GM23248 (cell line): Measurements from ENCODE around the gene PRCP.

Experiments used
- EZH2 ChIP-seq: fragments of 200-600 bp; sonication (generic); IDR thresholded peaks from 2 replicates; pipeline ENCODE4 v1.6.1; 2018; ENCODE audit warnings: antibody characterized with exemption, mild to moderate bottlenecking; ENCODE audit not compliant: insufficient read depth, poor library complexity, severe bottlenecking
- EZH2phosphoT487 ChIP-seq: fragments of 200-600 bp; sonication (generic); IDR thresholded peaks from 2 replicates; pipeline ENCODE4 v1.6.1; 2018; ENCODE audit warnings: antibody characterized with exemption, moderate library complexity, mild to moderate bottlenecking, low read depth; ENCODE audit not compliant: insufficient read depth

GRCh38 chr11:82901165-82901921 lies 1.1 kb upstream of the PRCP start, which contains the start of gene DDIAS:
- TF ChIP-seq EZH2 (no peak), EZH2phosphoT487 (no peak)
